MM.1S (cell line): ENCODE data around the gene DCAF8L2.
A peak's percentile ranks its signal among the peaks of the same experiment; 100 is the strongest.

Experiments
- DNase-seq: peaks from one replicate; pipeline ENCODE4 v3.0.0-alpha.2; 2015
- H2AFZ ChIP-seq: fragments of 300-600 bp; sonication (generic); 2 replicates; pipeline ENCODE4 v1.6.0; 2016; ENCODE audit warnings: antibody characterized with exemption, low read length
- H3F3A ChIP-seq: fragments of 300-600 bp; sonication (generic); 2 replicates; pipeline ENCODE4 v1.6.1; 2016; ENCODE audit warnings: mild to moderate bottlenecking, antibody characterized with exemption, low read length, moderate library complexity, mixed read lengths; ENCODE audit not compliant: insufficient read depth
- H3K27ac ChIP-seq: fragments of 300-600 bp; sonication (generic); 2 replicates; pipeline ENCODE4 v1.5.1; 2016; ENCODE audit warnings: mild to moderate bottlenecking, low read length
- H3K27me3 ChIP-seq: fragments of 300-600 bp; sonication (generic); replicated peaks from 2 replicates; pipeline ENCODE4 v1.6.0; 2016; ENCODE audit warnings: low read length; ENCODE audit not compliant: insufficient read depth
- H3K36me3 ChIP-seq: fragments of 300-600 bp; sonication (generic); replicated peaks from 2 replicates; pipeline ENCODE4 v1.6.1; 2016; ENCODE audit warnings: mild to moderate bottlenecking, low read length, mixed read lengths; ENCODE audit not compliant: insufficient read depth
- H3K4me1 ChIP-seq: fragments of 300-600 bp; sonication (generic); 2 replicates; pipeline ENCODE4 v1.6.1; 2016; ENCODE audit warnings: low read length, mixed read lengths
- H3K4me2 ChIP-seq: fragments of 300-600 bp; sonication (generic); 2 replicates; pipeline ENCODE4 v1.6.0; 2016; ENCODE audit warnings: low read depth, low read length
- H3K4me3 ChIP-seq: fragments of 300-600 bp; sonication (generic); 2 replicates; pipeline ENCODE4 v1.5.1; 2016; ENCODE audit warnings: low read length, mixed read lengths
- H3K79me2 ChIP-seq: fragments of 300-600 bp; sonication (generic); 2 replicates; pipeline ENCODE4 v1.6.1; 2016; ENCODE audit warnings: mixed run types, low read length, mixed read lengths
- H3K9ac ChIP-seq: fragments of 300-600 bp; sonication (generic); 2 replicates; pipeline ENCODE4 v1.6.1; 2016; ENCODE audit warnings: low read length, mixed read lengths
- H3K9me2 ChIP-seq: fragments of 300-600 bp; sonication (generic); replicated peaks from 2 replicates; pipeline ENCODE4 v1.6.1; 2016; ENCODE audit warnings: mild to moderate bottlenecking, low read length, mixed read lengths; ENCODE audit not compliant: insufficient read depth
- H3K9me3 ChIP-seq: fragments of 300-600 bp; sonication (generic); replicated peaks from 2 replicates; pipeline ENCODE4 v1.6.1; 2016; ENCODE audit warnings: mild to moderate bottlenecking, low read length, mixed read lengths; ENCODE audit not compliant: insufficient read depth
- H4K20me1 ChIP-seq: fragments of 300-600 bp; sonication (generic); 2 replicates; pipeline ENCODE4 v1.6.1; 2016; ENCODE audit warnings: mild to moderate bottlenecking, low read length, moderate library complexity, mixed read lengths; ENCODE audit not compliant: insufficient read depth
- CTCF ChIP-seq: fragments of 300-600 bp; sonication (generic); IDR thresholded peaks from 2 replicates; pipeline ENCODE4 v1.5.1; 2016; ENCODE audit warnings: antibody characterized with exemption, low read length, mixed read lengths
- EZH2 ChIP-seq: fragments of 300-600 bp; sonication (generic); optimal IDR thresholded peaks from 2 replicates; pipeline ENCODE3; 2017; ENCODE audit warnings: low read depth, mild to moderate bottlenecking, antibody characterized with exemption, low read length, mixed read lengths
- EZH2phosphoT487 ChIP-seq: fragments of 300-600 bp; sonication (generic); IDR thresholded peaks from 2 replicates; pipeline ENCODE4 v1.6.1; 2018; ENCODE audit warnings: antibody characterized with exemption, low read length

The DCAF8L2 gene

GRCh38 chrX:27555514-27555913, 34.6 kb upstream of the DCAF8L2 start:
- DNase-seq: peak; percentile 16
- Histone ChIP-seq H3F3A (no peaks in the 10 kb centered on the region), H3K9ac (no peak overlapping the region), H3K36me3 (no peaks in the 10 kb centered on the region), H3K27ac (no peak overlapping the region), H3K9me3 (no peaks in the 10 kb centered on the region), H3K9me2 (no peaks in the 10 kb centered on the region), H3K4me3 (no peak overlapping the region), H3K4me1 (no peaks in the 10 kb centered on the region), H4K20me1 (no peaks in the 10 kb centered on the region), H3K4me2 (no peak overlapping the region), H2AFZ (no peak overlapping the region), H3K27me3 (no peaks in the 10 kb centered on the region), H3K79me2 (no peaks in the 10 kb centered on the region)
- TF ChIP-seq CTCF (peak; percentile 44), EZH2phosphoT487 (no peak)

- no peak overlapping the region for H3K27ac ChIP-seq
- no peak for DNase-seq
- no peaks in the 10 kb centered on the region for H3K27me3 ChIP-seq
- no peaks in the 10 kb centered on the region for H3K9me2 ChIP-seq
- H3K9me3 ChIP-seq: no peaks in the 10 kb centered on the region
- H3K4me1 ChIP-seq: no peaks in the 10 kb centered on the region
- no peaks in the 10 kb centered on the region for H3K36me3 ChIP-seq
- no peaks in the 10 kb centered on the region for H3K79me2 ChIP-seq
- TF ChIP-seq EZH2phosphoT487 (no peak), EZH2 (no peak), CTCF (no peak)
- H2AFZ ChIP-seq: no peak overlapping the region
- no peaks in the 10 kb centered on the region for H3F3A ChIP-seq
- no peak overlapping the region for H3K9ac ChIP-seq
- no peaks in the 10 kb centered on the region for H4K20me1 ChIP-seq
- no peak overlapping the region for H3K4me3 ChIP-seq
- no peak overlapping the region for H3K4me2 ChIP-seq
Observed at GRCh38 chrX:27565992-27566391, 24.2 kb upstream of the DCAF8L2 start.

- no peak for DNase-seq
Observed at GRCh38 chrX:27571164-27571563, 19.0 kb upstream of the DCAF8L2 start.

More at GRCh38 chrX:27571164-27571563, 19.0 kb upstream of the DCAF8L2 start:
- Histone ChIP-seq H3K4me2 (no peak overlapping the region), H3K79me2 (no peaks in the 10 kb centered on the region), H3K27ac (no peak overlapping the region), H3K9ac (no peak overlapping the region), H3K4me3 (no peak overlapping the region), H3K36me3 (no peaks in the 10 kb centered on the region), H3K9me2 (no peaks in the 10 kb centered on the region), H3K27me3 (no peaks in the 10 kb centered on the region), H3K9me3 (no peaks in the 10 kb centered on the region), H3K4me1 (no peaks in the 10 kb centered on the region), H2AFZ (no peak overlapping the region), H3F3A (no peaks in the 10 kb centered on the region), H4K20me1 (no peaks in the 10 kb centered on the region)
- no peak for TF ChIP-seq CTCF
- TF ChIP-seq EZH2phosphoT487: no peak
- no peak for TF ChIP-seq EZH2
